LNCAP (cell line): Measurements from ENCODE around the gene ADK.

Experiments
- TF ChIP-seq, protein P1 (sequence below): fragments of 450-650 bp; IDR thresholded peaks from 2 replicates; pipeline ENCODE4 v1.5.1; 2017; ENCODE audit warnings: mild to moderate bottlenecking

ADK gene

DNA sequence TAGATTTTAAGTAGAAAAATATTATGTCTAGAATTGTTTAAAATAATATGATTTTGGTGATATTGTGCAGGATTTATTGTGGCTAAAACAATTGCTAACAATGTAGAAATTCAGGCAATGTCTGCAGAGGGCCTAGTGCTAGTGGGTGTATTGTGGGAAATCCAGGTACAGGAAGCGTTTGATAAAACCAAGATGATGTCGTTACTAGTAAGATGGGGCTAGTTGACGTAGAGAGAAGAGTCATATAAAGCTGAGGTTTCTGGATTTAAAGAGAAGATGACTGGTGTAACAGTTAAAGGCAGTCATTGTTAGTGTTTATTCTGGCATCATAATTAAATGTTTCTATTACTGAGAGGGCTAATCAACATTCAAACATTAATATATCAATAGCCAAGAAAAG lies 43.5 kb downstream of the ADK start:
- TF ChIP-seq, protein P1, sequence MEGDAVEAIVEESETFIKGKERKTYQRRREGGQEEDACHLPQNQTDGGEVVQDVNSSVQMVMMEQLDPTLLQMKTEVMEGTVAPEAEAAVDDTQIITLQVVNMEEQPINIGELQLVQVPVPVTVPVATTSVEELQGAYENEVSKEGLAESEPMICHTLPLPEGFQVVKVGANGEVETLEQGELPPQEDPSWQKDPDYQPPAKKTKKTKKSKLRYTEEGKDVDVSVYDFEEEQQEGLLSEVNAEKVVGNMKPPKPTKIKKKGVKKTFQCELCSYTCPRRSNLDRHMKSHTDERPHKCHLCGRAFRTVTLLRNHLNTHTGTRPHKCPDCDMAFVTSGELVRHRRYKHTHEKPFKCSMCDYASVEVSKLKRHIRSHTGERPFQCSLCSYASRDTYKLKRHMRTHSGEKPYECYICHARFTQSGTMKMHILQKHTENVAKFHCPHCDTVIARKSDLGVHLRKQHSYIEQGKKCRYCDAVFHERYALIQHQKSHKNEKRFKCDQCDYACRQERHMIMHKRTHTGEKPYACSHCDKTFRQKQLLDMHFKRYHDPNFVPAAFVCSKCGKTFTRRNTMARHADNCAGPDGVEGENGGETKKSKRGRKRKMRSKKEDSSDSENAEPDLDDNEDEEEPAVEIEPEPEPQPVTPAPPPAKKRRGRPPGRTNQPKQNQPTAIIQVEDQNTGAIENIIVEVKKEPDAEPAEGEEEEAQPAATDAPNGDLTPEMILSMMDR: no peak

DNA sequence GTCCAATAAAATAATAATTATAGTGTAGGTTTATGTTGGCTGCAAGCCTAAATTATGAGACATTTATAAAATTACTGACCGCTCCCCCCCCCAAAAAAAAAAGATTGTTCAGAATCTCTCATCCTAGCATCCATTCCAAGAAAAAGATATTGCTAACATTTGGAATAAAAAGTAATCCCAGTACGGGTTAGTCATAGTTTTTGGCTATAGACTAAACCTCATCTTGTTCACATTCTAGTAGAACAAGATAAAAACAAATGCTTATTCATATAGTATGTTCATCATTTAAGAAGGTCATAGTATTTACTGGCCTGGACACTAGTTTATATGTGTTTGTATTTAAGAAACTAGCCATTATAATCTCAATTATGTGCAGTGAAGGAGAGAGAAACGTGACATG lies 44.0 kb downstream of the ADK start:
- TF ChIP-seq, protein P1: no peak

DNA sequence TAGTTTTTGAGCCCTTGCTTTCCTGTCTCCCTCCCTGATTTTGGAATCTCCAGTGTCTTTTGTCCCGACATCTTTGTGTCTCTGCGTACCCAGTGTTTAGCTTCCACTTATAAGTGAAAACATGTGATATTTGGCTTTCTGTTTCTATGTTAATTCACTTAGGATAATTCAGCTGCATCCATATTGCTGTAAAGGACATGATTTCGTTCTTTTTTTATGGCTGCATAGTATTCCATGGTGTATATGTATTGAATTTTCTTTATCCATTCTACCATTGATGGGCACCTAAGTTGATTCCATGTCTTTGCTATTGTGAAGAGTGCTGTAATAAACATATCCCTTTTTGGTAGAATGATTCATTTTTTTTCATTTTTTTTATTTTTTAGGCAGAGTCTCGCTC lies 48.3 kb downstream of the ADK start:
- TF ChIP-seq, protein P1: no peak

GRCh38 chr10:74202356-74202755 lies 51.3 kb downstream of the ADK start:
- TF ChIP-seq, protein P1: no peak

DNA sequence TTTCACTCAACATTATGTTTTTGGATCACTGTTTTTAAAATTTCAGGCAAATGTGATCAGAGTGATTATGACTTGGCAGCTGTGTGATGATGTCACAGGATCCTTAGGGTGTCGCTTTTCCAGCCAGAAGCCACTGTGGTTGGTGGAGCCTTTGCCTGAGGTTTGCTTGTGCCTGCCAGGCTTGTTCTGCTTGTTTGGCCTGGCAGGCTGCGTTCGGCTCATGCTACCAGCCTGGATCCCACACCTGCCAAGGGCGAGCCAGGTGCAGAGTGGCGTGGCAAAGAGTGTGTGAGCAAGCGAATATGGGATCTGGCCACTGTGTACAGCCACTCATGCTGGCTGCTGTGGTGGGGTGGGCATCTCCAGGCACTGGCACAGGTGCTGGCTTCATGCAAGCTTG lies 55.7 kb downstream of the ADK start:
- TF ChIP-seq, protein P1: no peak

GRCh38 chr10:74207691-74208480 lies 56.9 kb downstream of the ADK start:
- TF ChIP-seq, protein P1: no peak

GRCh38 chr10:74208997-74209396 lies 58.0 kb downstream of the ADK start:
- TF ChIP-seq, protein P1: no peak

DNA sequence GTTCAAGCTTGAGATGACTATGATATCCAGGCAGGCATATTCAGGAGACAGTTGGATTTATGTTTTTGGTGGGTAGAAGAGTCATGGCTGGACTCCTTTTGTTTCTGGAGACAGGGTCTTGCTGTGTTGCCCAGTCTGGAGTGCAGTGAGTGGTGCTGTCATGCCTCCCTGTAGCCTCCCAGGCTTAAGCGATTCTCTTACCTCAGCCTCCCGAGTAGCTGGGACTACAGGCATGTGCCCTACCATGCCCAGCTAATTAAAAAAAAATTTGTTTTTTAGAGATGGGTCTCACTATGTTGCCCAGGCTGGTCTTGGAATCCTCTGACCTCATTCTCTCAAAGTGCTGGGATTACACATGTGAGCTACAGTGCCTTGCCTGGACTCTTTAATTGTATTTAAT lies 62.0 kb downstream of the ADK start:
- TF ChIP-seq, protein P1: no peak
